HG02884 (cell line): Measurements from ENCODE around the gene DCAF10.
"Not testable (repeated sequence)": the region's sequence is repeated elsewhere in the genome, so short reads cannot be mapped to it uniquely, and the experiment has no call there.

ENCODE experiments used
- ATAC-seq: cut with Tn5 transposase; IDR thresholded peaks from one replicate; pipeline ENCODE4 v1.9.1; 2021; ENCODE audit warnings: mild to moderate bottlenecking, moderate library complexity; ENCODE audit not compliant: unreplicated experiment

The DCAF10 gene

GRCh38 chr9:37790096-37790495 lies 10.5 kb upstream of the DCAF10 start:
- no peak for ATAC-seq

- no peak for ATAC-seq
Measured at GRCh38 chr9:37792122-37792521, 8.5 kb upstream of the DCAF10 start.

- no peak for ATAC-seq
Measured at GRCh38 chr9:37796232-37796631, 4.4 kb upstream of the DCAF10 start.

GRCh38 chr9:37798677-37799076 lies 1.9 kb upstream of the DCAF10 start:
- ATAC-seq = no peak

- ATAC-seq = peak; percentile 38
Measured at GRCh38 chr9:37801287-37801850, 772 bp downstream of the DCAF10 start.

- ATAC-seq = no peak
Measured at GRCh38 chr9:37801959-37802711, 1.5 kb downstream of the DCAF10 start.

GRCh38 chr9:37806271-37806670 lies 5.7 kb downstream of the DCAF10 start:
- no peak for ATAC-seq

- ATAC-seq = not testable (repeated sequence)
Measured at GRCh38 chr9:37809676-37810075, 9.1 kb downstream of the DCAF10 start.

GRCh38 chr9:37811906-37812476 lies 11.4 kb downstream of the DCAF10 start:
- ATAC-seq = no peak

GRCh38 chr9:37812773-37813379 lies 12.3 kb downstream of the DCAF10 start:
- no peak for ATAC-seq

- ATAC-seq = no peak
Measured at GRCh38 chr9:37818849-37819248, 18.3 kb downstream of the DCAF10 start.

GRCh38 chr9:37820142-37820541 lies 19.5 kb downstream of the DCAF10 start:
- ATAC-seq = no peak

GRCh38 chr9:37825174-37825573 lies 24.6 kb downstream of the DCAF10 start:
- not testable (repeated sequence) for ATAC-seq

- no peak for ATAC-seq
Measured at GRCh38 chr9:37827483-37828165, 27.0 kb downstream of the DCAF10 start.

GRCh38 chr9:37835821-37836220 lies 35.2 kb downstream of the DCAF10 start:
- ATAC-seq = no peak

GRCh38 chr9:37836386-37836785 lies 35.8 kb downstream of the DCAF10 start:
- peak; percentile 92 for ATAC-seq

GRCh38 chr9:37839496-37840461 lies 39.2 kb downstream of the DCAF10 start:
- ATAC-seq = no peak

- no peak for ATAC-seq
Measured at GRCh38 chr9:37840560-37841194, 40.1 kb downstream of the DCAF10 start.

- no peak for ATAC-seq
Measured at GRCh38 chr9:37852222-37852621, 51.6 kb downstream of the DCAF10 start.

- no peak for ATAC-seq
Measured at GRCh38 chr9:37856551-37856950, 56.0 kb downstream of the DCAF10 start.
